ENCODE data around the gene GRAP. TPM values are rescaled to one million over a fixed set of nuclear protein-coding genes. Genes with fewer than 3 reads are reported as not detected.

Gene GRAP
- total and polyA plus RNA-seq, 9 of the 15 experiments (the other 6 are each of a cell fraction or from before 2014, with no cell fraction given), result 0.07 to 0.41 (median 0.19) TPM; not detected in 5

GRCh38 chr17:18992454-18993130 is 54.2 kb downstream of the GRAP start:
- H3K36me3 ChIP-seq (ENCODE audit: control insufficient read depth, insufficient read depth, low read length), result peaks cover under 1% of the 10 kb centered on the region; the same call in 1 of the 3 replicates
- 89% methylated on average over 10 of the region's 22 CpGs for WGBS (ENCODE audit: insufficient coverage, low coverage, missing lambda C conversion rate)
- DNase-seq (ENCODE audit: extremely low read depth in 1 of 4, low spot score in 3 of 4), result no peak
- no peaks in the 10 kb centered on the region for H3K9me1 ChIP-seq (ENCODE audit: control insufficient read depth, insufficient read depth, low read length)
- peaks cover 7% of the 10 kb centered on the region; the same call in 1 of the 2 replicates for H4K20me1 ChIP-seq (replicated peaks; ENCODE audit: control insufficient read depth, insufficient read depth, low read length)
- H3K27me3 ChIP-seq (ENCODE audit: control insufficient read depth in 2 of 2, insufficient read depth in 2 of 2, low read length in 2 of 2), result no peaks in the 10 kb centered on the region
- H3K9ac ChIP-seq (ENCODE audit: insufficient read depth in 1 of 2, low read depth in 2 of 2, low read length in 2 of 2), result no peak overlapping the region
- no peak for FAIRE-seq
- H3K27ac ChIP-seq (ENCODE audit: extremely low read depth, low read depth, low read length), result no peak overlapping the region
- ChIA-PET CTCF (ENCODE audit: low intra/inter-chr PET ratio) (no interaction called here), POLR2A (interaction anchor here (1.0 kb wide), 1 partner anchor 12 kb away, joined by 3 read pairs; the partner anchor contains the start of gene FAM83G)
- H3K9me3 ChIP-seq (replicated peaks; ENCODE audit: control insufficient read depth, insufficient read depth, low read depth, low read length), result no peaks in the 10 kb centered on the region
- in situ Hi-C loops (cut with MboI), result no loop called here
- H3K4me1 ChIP-seq (replicated peaks in 1 of 2; ENCODE audit: control insufficient read depth in 2 of 2, insufficient read depth in 2 of 2, low read length in 2 of 2), result peaks cover 3 to 22% of the 10 kb centered on the region in 2 experiments; a peak in 4 of 5 replicates
- ATAC-seq, result no peak
- TF ChIP-seq HEY1 (CRISPR knock-in tag; IDR thresholded peaks at IDR 0.05; ENCODE audit: borderline replicate concordance), result no peak
- TF ChIP-seq ZBTB2 (IDR thresholded peaks at IDR 0.05), result no peak
- no peak for TF ChIP-seq KLF6 (CRISPR knock-in tag; IDR thresholded peaks at IDR 0.05; ENCODE audit: borderline replicate concordance)
- TF ChIP-seq ATF3 (IDR thresholded peaks at IDR 0.05), result no peak
- no peak for TF ChIP-seq ATF3 (CRISPR knock-in tag; conservative IDR thresholded peaks at IDR 0.05)
- no peak overlapping the region for H2AFZ ChIP-seq (ENCODE audit: low read depth, low read length)
- BruUV-seq (replicated peaks), result no TSS peak
- H3K4me3 ChIP-seq, result no peak overlapping the region
- 0 out of 3 replicates have a peak, but pooled peaks cover 3% of the 10 kb centered on the region for H3K79me2 ChIP-seq (ENCODE audit: control insufficient read depth, insufficient read depth, low read length)
- intact Hi-C loops (cut with micrococcal nuclease), result no loop called here
- H3K4me2 ChIP-seq (ENCODE audit: insufficient read depth, low read length), result no peak overlapping the region

All from K562 (cell line).